Chondrocyte (in vitro differentiated cells): Measurements from ENCODE around the gene SDHB. TPM values are rescaled to one million over a fixed set of nuclear protein-coding genes. Genes with fewer than 3 reads are reported as not detected.

Source experiments
- DNase-seq: peaks from one replicate; pipeline ENCODE4 v3.0.0; 2021; ENCODE audit warnings: mixed read lengths, low spot score
- H3K27ac Mint-ChIP-seq: one replicate; pipeline ENCODE4 v1.8.0; 2021; ENCODE audit warnings: mild to moderate bottlenecking, moderate library complexity, mixed read lengths; ENCODE audit not compliant: unreplicated experiment
- H3K27me3 Mint-ChIP-seq: 2 replicates; pipeline ENCODE4 v1.8.0; 2021; ENCODE audit warnings: low read depth, mixed read lengths
- H3K36me3 Mint-ChIP-seq: 2 replicates; pipeline ENCODE4 v1.8.0; 2021; ENCODE audit warnings: low read depth, mixed read lengths
- H3K4me1 Mint-ChIP-seq: 2 replicates; pipeline ENCODE4 v1.8.0; 2021; ENCODE audit warnings: low read depth, mild to moderate bottlenecking, mixed read lengths
- H3K4me3 Mint-ChIP-seq: one replicate; pipeline ENCODE4 v1.8.0; 2021; ENCODE audit warnings: mild to moderate bottlenecking, moderate library complexity, mixed read lengths; ENCODE audit not compliant: unreplicated experiment
- H3K9me3 Mint-ChIP-seq: 2 replicates; pipeline ENCODE4 v1.8.0; 2021; ENCODE audit warnings: low read depth, mixed read lengths
- CTCF ChIP-seq: fragments of 200-600 bp; sonication (generic); IDR thresholded peaks from 2 replicates; pipeline ENCODE4 v1.5.0; 2021; ENCODE audit warnings: antibody characterized with exemption, mild to moderate bottlenecking, moderate library complexity
- total RNA-seq: library from RNA; stranded (reverse); gene quantifications from 3 replicates; pipeline ENCODE4 v1.2.1, GENCODE V29; 2021

SDHB gene
- total RNA-seq, 1 donor from 2014 or later, result 54.7 TPM

- TF ChIP-seq CTCF, result no peak
- Mint-ChIP-seq H3K27ac (no peak overlapping the region), H3K27me3 (no peaks in the 10 kb centered on the region), H3K4me3 (no peak overlapping the region), H3K9me3 (no peaks in the 10 kb centered on the region), H3K4me1 (no peaks in the 10 kb centered on the region), H3K36me3 (peaks cover 18% of the 10 kb centered on the region)
- DNase-seq, result no peak
These were observed 14.3 kb downstream of the SDHB start for GRCh38 chr1:17039522-17039921.

DNA sequence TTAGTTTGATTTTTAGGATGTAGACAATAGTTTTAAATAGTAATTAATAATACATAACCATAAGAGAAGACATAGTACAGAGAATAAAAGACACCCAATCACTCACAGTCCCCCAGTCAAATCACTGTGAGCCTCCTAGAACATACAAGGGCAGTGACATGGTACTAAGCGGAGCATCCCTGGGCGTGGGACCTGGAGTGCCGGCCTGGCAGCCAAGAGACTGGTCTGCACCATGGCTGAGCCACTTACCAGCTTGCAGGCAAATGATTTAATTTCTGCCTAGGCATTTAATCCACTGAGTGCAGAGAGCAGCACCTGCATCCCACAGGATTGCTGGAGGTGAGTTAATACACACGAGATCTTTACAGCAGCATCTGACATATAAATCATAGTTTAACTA is 20.4 kb downstream of the SDHB start:
- Mint-ChIP-seq H3K4me1 (no peaks in the 10 kb centered on the region), H3K27ac (no peak overlapping the region), H3K27me3 (no peaks in the 10 kb centered on the region), H3K9me3 (no peaks in the 10 kb centered on the region), H3K4me3 (no peak overlapping the region), H3K36me3 (peaks cover 9% of the 10 kb centered on the region)
- DNase-seq, result no peak
- no peak for TF ChIP-seq CTCF

GRCh38 chr1:17032741-17033140 is 21.1 kb downstream of the SDHB start:
- DNase-seq, result no peak
- H3K36me3 Mint-ChIP-seq, result peaks cover 13% of the 10 kb centered on the region

GRCh38 chr1:17031436-17031835 is 22.4 kb downstream of the SDHB start:
- DNase-seq, result no peak

More at GRCh38 chr1:17032741-17033140, 21.1 kb downstream of the SDHB start:
- H3K27me3 Mint-ChIP-seq, result no peaks in the 10 kb centered on the region
- TF ChIP-seq CTCF, result no peak
- no peak overlapping the region for H3K27ac Mint-ChIP-seq
- H3K4me3 Mint-ChIP-seq, result no peak overlapping the region
- peaks cover 1% of the 10 kb centered on the region for H3K4me1 Mint-ChIP-seq
- no peaks in the 10 kb centered on the region for H3K9me3 Mint-ChIP-seq

GRCh38 chr1:17030206-17030605 is 23.6 kb downstream of the SDHB start:
- Mint-ChIP-seq H3K27ac (no peak overlapping the region), H3K36me3 (peaks cover 20% of the 10 kb centered on the region), H3K4me3 (no peak overlapping the region), H3K9me3 (no peaks in the 10 kb centered on the region), H3K4me1 (peaks cover 6% of the 10 kb centered on the region), H3K27me3 (no peaks in the 10 kb centered on the region)
- DNase-seq, result no peak
- TF ChIP-seq CTCF, result no peak

More at GRCh38 chr1:17031436-17031835, 22.4 kb downstream of the SDHB start:
- no peaks in the 10 kb centered on the region for H3K9me3 Mint-ChIP-seq
- peaks cover 6% of the 10 kb centered on the region for H3K4me1 Mint-ChIP-seq
- no peak overlapping the region for H3K27ac Mint-ChIP-seq
- peaks cover 20% of the 10 kb centered on the region for H3K36me3 Mint-ChIP-seq
- no peaks in the 10 kb centered on the region for H3K27me3 Mint-ChIP-seq
- H3K4me3 Mint-ChIP-seq, result no peak overlapping the region
- TF ChIP-seq CTCF, result no peak
